Heart right ventricle (tissue), 16 donors: ENCODE data around the gene HCFC1. TPM values are rescaled to one million over a fixed set of nuclear protein-coding genes. Genes with fewer than 3 reads are reported as not detected.

Experiments
- ATAC-seq, 8 donors: fragments of 200-7000 bp; cut with Tn5 transposase; one replicate each; pipeline ENCODE4 v1.9.1; 2020; ENCODE audit warnings: mild to moderate bottlenecking in 8 of 8, moderate library complexity in 8 of 8, moderate number of reproducible peaks in 1 of 8
- DNase-seq, 2 donors: peaks; one replicate each; pipeline ENCODE4 v3.0.0-alpha.2; 2020
- H3K27ac ChIP-seq, 10 donors: fragments of 200-600 bp; sonication (generic) in 2 of 10; one replicate each; pipeline versions ENCODE4 v1.5.0 to v1.8.0; 2020 to 2022; ENCODE audit warnings: mild to moderate bottlenecking in 3 of 10
- H3K27me3 ChIP-seq, 7 donors: fragments of 200-600 bp; one replicate each; pipeline ENCODE4 v1.8.0; 2021 to 2022; ENCODE audit warnings: mild to moderate bottlenecking in 2 of 7
- H3K36me3 ChIP-seq, 9 donors: fragments of 200-600 bp; sonication (generic) in 1 of 9; one replicate each; pipeline versions ENCODE4 v1.5.0 to v1.8.0; 2020 to 2022; ENCODE audit warnings: mild to moderate bottlenecking in 2 of 9
- H3K4me1 ChIP-seq, 9 donors: fragments of 200-600 bp; sonication (generic) in 1 of 9; one replicate each; pipeline versions ENCODE4 v1.5.0 to v1.8.0; 2020 to 2022; ENCODE audit warnings: mild to moderate bottlenecking in 4 of 9
- H3K4me3 ChIP-seq, 10 donors: fragments of 200-600 bp; sonication (generic) in 2 of 10; one replicate each; pipeline versions ENCODE4 v1.5.0 to v1.8.0; 2020 to 2022; ENCODE audit warnings: mild to moderate bottlenecking in 7 of 10, moderate library complexity in 2 of 10
- H3K9me3 ChIP-seq, 11 donors: fragments of 200-600 bp in 10 of 11; sonication (generic) in 2 of 11; one replicate each; pipeline versions ENCODE4 v1.5.0 to v1.8.0; 2013 to 2022; ENCODE audit warnings: mild to moderate bottlenecking in 2 of 11, control low read depth in 1 of 11, moderate library complexity in 1 of 11
- CTCF ChIP-seq, 9 donors: fragments of 200-600 bp; sonication (generic) in 2 of 9; IDR thresholded peaks; one replicate each; pipeline versions ENCODE4 v1.5.0 to v1.8.0; 2021 to 2022; ENCODE audit warnings: antibody characterized with exemption in 9 of 9, mild to moderate bottlenecking in 5 of 9, moderate library complexity in 1 of 9
- WGBS, 2 donors: extraction: QIAGEN DNeasy Blood & Tissue Kit; methylation state at CpG; one replicate each; pipeline ENCODE4 v1.1.7; 2013; ENCODE audit warnings: inconsistent platforms in 1 of 2; 5-methylcytosine and 5-hydroxymethylcytosine counted together
- intact Hi-C, 10 donors: fragments of 100-400 bp; cut with DNase I; formaldehyde crosslinking; loops; one replicate each; pipeline versions ENCODE4 v1.11.1 to v1.14.2; 2022
- polyA plus RNA-seq, 2 donors: library from polyadenylated mRNA; stranded (reverse); fragments of 200-250 nt; gene quantifications; one replicate each; pipeline ENCODE4 v1.2.3, GENCODE V29; 2013
- total RNA-seq, 10 donors: library from RNA; stranded (reverse); fragmentation: NEBNext Ultra II Directional in 3 of 10; extraction: Animal tissue kit (Norgen Biotek cat#: 25700) in 3 of 10; gene quantifications; one replicate each; pipeline versions ENCODE4 v1.2.1 to v1.2.4, GENCODE V29; 2021 to 2023
- donor health status: Arrhythmogenic right ventricular cardiomyopathy.
- donor health status: ischemic (EF 13 %, LVEDD 7.1; RV severe dilation, severe dysfunction).
- donor health status: healthy with polysubstance abuse.
- donor health status: DM: no; HTN: yes; CAD: no.
- donor health status: DM: no; HTN: no; CAD: no.
- donor health status: ischemic (EF 25% LVEDD 6.9; RV normal size, moderate dysfunction).
- donor health status: ischemic (EF 25% LVEDD 5.7; RV mildly dilated, moderate dysfunction).
- donor health status: healthy.
- donor health status: DM: yes; HTN: yes; CAD: no.
- donor health status: Ischemic cardiomyopathy.
- donor health status: ischemic (EF 35%, LVEDD 5.7; RV mildly dilated, moderate dysfunction).
- donor health status: nonischemic (EF 11% LVEDD 7.7; RV severe dilation, severe dysfunction).
- donor health status: DM: yes; HTN: yes; CAD: no.
- donor health status: PGD.
- donor health status: ischemic (EF 29% LVEDD 5.4; RV normal size, mild dysfunction).
- donor health status: nonischemic (EF 23%, LVEDD 6.1; RV moderate dilation, normal function).

HCFC1 gene
- total and polyA plus RNA-seq, 12 donors = 12.3 to 41.6 (median 31.2) TPM

DNA sequence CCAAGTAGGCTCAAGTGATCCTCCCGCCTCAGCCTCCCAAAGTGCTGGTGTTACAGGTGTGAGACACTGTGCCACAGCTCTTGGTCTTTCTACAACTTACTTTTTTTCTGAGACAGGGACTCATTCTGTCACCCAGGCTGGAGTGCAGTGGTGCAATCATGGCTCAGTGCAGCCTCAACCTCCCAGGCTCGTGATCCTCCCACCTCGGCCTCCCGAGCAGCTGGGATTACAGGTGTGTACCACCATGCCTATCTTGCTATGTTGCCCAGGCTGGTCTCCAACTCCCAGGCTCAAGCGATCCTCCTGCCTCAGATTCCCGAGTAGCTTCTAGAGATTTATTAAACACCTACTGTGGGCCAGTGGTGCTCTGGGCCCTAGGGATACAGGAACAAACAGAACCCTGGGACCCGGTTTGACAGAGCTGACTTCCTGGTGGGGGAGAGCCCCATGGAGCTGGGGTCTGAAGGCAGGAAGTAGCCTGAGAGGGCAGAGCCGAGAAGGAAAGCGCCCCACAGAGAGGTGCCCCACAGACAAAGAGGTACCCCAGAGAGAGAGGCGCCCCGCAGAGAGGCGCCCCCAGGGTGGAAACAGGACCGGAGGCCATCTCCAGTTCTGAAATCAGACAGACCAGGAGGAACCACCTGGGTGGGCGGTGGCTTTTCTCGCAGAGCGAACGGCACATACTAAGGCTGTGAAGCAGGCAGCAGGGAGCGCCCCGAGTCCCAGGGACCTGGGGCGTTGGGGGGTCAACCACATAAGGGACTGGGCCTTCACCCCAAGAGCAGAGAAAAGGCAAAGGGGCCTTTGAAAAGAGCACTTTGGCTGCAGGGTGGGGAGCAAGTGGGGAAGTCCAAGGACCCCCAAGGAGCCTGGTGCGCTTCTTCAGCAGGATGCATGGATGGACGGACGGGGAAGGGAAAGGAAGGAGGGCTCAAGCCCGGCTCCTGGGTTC, 43.1 kb upstream of the HCFC1 start:
- TF ChIP-seq CTCF (IDR thresholded peaks at IDR 0.05) = no peak
- Histone ChIP-seq H3K36me3 (peaks cover 0 to 70% (median 0%) of the 10 kb centered on the region in 9 donors), H3K9me3 (no peaks in the 10 kb centered on the region), H3K27me3 (peaks cover 0 to 64% (median 0%) of the 10 kb centered on the region in 7 donors), H3K27ac (no peak overlapping the region), H3K4me1 (peaks cover 0 to 11% (median 6%) of the 10 kb centered on the region in 9 donors), H3K4me3 (no peak overlapping the region)
- intact Hi-C loops = loop anchor here in 4 of 10 donors (5.0 kb wide), 2 partner anchors 38 to 83 kb away; partner anchors contain the start of gene MECP2 (in 1 of the 4)
- DNase-seq = no peak
- WGBS, 2 donors = 88 to 90% methylated on average over 19 to 24 of the region's 24 CpGs
- ATAC-seq = no peak

GRCh38 chrX:154013614-154014360, 42.2 kb upstream of the HCFC1 start:
- TF ChIP-seq CTCF (IDR thresholded peaks at IDR 0.05) = peak; percentile 57 to 94 (median 83)
- H3K4me1 ChIP-seq = peaks cover 0 to 9% (median 3%) of the 10 kb centered on the region in 9 donors
- no peak overlapping the region for H3K27ac ChIP-seq
- intact Hi-C loops = loop anchor here in 3 of 10 donors (5.0 kb wide), 2 partner anchors 39 to 84 kb away; partner anchors contain the start of gene MECP2 (in 1 of the 3)
- DNase-seq = peak in 1 of 2 donors; percentile 40
- peaks cover 0 to 68% (median 0%) of the 10 kb centered on the region in 7 donors for H3K27me3 ChIP-seq
- no peaks in the 10 kb centered on the region for H3K9me3 ChIP-seq
- no peak overlapping the region for H3K4me3 ChIP-seq
- ATAC-seq = peak; percentile 36 to 81 (median 69)
- 38 to 57% methylated on average over 13 to 20 of the region's 20 CpGs for WGBS, 2 donors
- peaks cover 0 to 70% (median 0%) of the 10 kb centered on the region in 9 donors for H3K36me3 ChIP-seq

DNA sequence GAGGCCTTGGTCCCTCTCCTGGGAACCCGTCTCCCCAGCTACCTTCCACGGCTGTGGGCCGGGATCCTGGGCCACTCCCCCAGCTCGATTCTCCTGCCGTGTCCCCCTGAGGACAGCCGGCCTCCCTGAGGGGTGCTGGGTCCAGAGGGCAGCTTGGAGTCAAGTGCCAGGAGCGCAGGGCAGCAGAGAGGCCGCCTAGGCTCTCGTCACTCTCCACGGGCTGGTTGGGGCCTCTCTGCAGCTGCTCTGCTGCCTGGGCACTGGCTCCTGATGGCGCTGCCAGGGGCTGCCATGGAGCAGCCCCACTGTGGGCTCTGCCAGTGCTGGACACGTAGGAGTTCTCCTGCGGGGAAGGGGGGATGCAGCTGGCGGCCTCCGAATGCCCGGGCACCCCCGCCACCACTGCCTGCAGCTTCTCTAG, 41.4 kb upstream of the HCFC1 start:
- Histone ChIP-seq H3K4me1 (peaks cover 0 to 7% (median 0%) of the 10 kb centered on the region in 9 donors), H3K9me3 (no peaks in the 10 kb centered on the region), H3K27me3 (peaks cover 0 to 72% (median 0%) of the 10 kb centered on the region in 7 donors), H3K4me3 (no peak overlapping the region), H3K36me3 (peaks cover 0 to 71% (median 0%) of the 10 kb centered on the region in 9 donors), H3K27ac (peak overlapping the region in 1 of 10 donors; percentile 10)
- ATAC-seq = peak in 3 of 8 donors; percentile 2 to 13 (median 5)
- intact Hi-C loops = loop anchor here in 3 of 10 donors (5.0 kb wide), 2 partner anchors 39 to 84 kb away; partner anchors contain the start of gene MECP2 (in 1 of the 3)
- DNase-seq = no peak
- no peak for TF ChIP-seq CTCF (IDR thresholded peaks at IDR 0.05)
- WGBS, 2 donors = 70 to 72% methylated on average over 8 to 17 of the region's 17 CpGs
